BJ (cell line): Measurements from ENCODE around the gene HMOX1. TPM values are rescaled to one million over a fixed set of nuclear protein-coding genes. Genes with fewer than 3 reads are reported as not detected.

Source experiments
- CTCF ChIA-PET: fragments of 350-600 bp; formaldehyde crosslinking; extraction: SDS; loops from one replicate; lab custom pipeline; 2021; ENCODE audit warnings: antibody characterized with exemption, inconsistent platforms; lab: Yijun Ruan, JAX
- POLR2A ChIA-PET: fragments of 300-600 bp; sonication (Branson Sonifier 250); formaldehyde crosslinking; extraction: SDS; loops from one replicate; lab custom pipeline; 2021; ENCODE audit warnings: antibody characterized with exemption; lab: Charles Lee
- DNase-seq: peaks from one replicate; pipeline ENCODE4 v3.0.0-alpha.2; 2011; ENCODE audit warnings: low read depth
- H3K27me3 ChIP-seq: 2 replicates; pipeline ENCODE4 v1.6.0; 2011; ENCODE audit warnings: low read length; ENCODE audit not compliant: control insufficient read depth, insufficient read depth
- H3K36me3 ChIP-seq: 2 replicates; pipeline ENCODE4 v1.5.1; 2011; ENCODE audit warnings: low read length; ENCODE audit not compliant: control insufficient read depth, insufficient read depth
- H3K4me3 ChIP-seq: 2 replicates; pipeline ENCODE4 v1.5.1; 2011; ENCODE audit warnings: low read depth, mild to moderate bottlenecking, control low read depth, low read length
- polyA plus RNA-seq: library from polyadenylated mRNA; depleted of rRNA; stranded (reverse); fragments of >200 nt; gene quantifications from 2 replicates; pipeline ENCODE4 v1.2.3, GENCODE V29; 2011
- TF ChIP-seq, protein P1 (sequence below): IDR thresholded peaks from 2 replicates; pipeline ENCODE4 v1.5.1; 2011; ENCODE audit warnings: low read depth, mild to moderate bottlenecking, control low read depth, inconsistent platforms, low read length, moderate library complexity; ENCODE audit not compliant: insufficient read depth

The HMOX1 gene
- polyA plus RNA-seq, 1 experiment, result 71.2 TPM

- POLR2A ChIA-PET, result no interaction called here
- TF ChIP-seq, protein P1, sequence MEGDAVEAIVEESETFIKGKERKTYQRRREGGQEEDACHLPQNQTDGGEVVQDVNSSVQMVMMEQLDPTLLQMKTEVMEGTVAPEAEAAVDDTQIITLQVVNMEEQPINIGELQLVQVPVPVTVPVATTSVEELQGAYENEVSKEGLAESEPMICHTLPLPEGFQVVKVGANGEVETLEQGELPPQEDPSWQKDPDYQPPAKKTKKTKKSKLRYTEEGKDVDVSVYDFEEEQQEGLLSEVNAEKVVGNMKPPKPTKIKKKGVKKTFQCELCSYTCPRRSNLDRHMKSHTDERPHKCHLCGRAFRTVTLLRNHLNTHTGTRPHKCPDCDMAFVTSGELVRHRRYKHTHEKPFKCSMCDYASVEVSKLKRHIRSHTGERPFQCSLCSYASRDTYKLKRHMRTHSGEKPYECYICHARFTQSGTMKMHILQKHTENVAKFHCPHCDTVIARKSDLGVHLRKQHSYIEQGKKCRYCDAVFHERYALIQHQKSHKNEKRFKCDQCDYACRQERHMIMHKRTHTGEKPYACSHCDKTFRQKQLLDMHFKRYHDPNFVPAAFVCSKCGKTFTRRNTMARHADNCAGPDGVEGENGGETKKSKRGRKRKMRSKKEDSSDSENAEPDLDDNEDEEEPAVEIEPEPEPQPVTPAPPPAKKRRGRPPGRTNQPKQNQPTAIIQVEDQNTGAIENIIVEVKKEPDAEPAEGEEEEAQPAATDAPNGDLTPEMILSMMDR, result no peak
- Histone ChIP-seq H3K27me3 (no peaks in the 10 kb centered on the region), H3K4me3 (no peak overlapping the region), H3K36me3 (peaks cover 2% of the 10 kb centered on the region)
- no peak for DNase-seq
- CTCF ChIA-PET, result no interaction called here
These were observed 44.6 kb downstream of the HMOX1 start for GRCh38 chr22:35425546-35425945.

DNA sequence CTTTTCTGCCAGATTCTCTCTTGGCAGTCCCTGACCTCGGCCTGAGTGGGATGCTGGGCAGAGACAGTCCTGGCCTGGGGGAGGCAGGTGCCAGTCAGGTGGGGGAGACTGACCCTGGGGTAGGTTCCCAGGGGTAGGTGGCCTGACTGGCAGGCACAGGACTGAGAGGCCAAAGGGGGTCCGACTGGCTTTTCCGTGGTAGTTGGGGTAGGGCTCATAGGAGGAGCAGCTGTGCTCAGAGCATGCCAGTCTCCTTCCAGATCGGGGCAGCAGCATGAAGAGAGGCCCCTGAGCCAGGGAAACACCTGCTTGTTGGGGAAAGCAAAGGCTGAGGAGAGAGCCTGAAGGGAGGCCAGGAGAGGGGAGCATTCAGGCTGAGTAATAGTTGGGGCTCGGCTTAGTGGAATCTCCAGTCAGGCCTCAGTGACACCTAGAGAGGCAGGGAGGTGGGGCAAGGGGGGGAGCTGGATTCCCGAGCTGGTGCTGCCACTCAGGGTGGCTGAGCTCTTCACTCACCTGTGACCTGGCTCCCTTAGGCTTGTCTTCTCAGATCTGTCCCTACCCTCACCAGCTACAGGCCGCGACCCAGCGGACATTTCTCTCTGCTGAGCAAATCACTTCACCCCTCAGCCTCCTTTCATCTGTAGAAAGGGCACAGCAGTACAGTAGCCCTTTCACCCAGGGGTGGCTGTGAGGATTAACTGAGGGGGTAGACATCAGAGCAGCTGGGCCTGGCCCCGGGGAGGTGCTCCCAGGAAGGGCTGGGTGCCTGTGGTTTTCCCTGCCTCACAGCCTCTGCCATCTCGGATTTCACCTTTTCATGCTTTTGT lies 45.3 kb downstream of the HMOX1 start:
- Histone ChIP-seq H3K4me3 (no peak overlapping the region), H3K27me3 (no peaks in the 10 kb centered on the region), H3K36me3 (peaks cover 2% of the 10 kb centered on the region)
- ChIA-PET POLR2A (no interaction called here), CTCF (interaction anchor here (0.9 to 11.9 kb wide), 8 partner anchors 33 to 198 kb away, joined by 3 to 220 read pairs (median 3); no protein-coding TSS in a partner anchor)
- TF ChIP-seq, protein P1, result no peak
- DNase-seq, result no peak

DNA sequence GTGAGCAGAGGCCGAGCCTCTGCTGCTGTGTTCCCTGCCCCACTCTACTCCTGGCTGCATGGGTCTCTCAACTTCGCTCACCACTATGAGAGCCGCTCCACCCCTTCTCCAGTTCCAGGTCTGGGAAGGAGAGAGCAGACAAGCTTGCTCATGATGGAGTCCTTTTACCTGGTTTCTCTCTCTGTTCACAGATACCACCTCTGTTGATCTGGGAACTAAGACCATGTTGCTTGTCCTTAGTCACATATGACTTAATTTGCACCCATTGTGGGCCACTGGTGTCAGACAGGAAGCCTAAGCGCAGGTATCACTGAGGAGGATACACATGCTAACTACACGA lies 45.9 kb downstream of the HMOX1 start:
- CTCF ChIA-PET, result interaction anchor here (0.9 to 11.9 kb wide), 8 partner anchors 34 to 197 kb away, joined by 3 to 220 read pairs (median 3); no protein-coding TSS in a partner anchor

GRCh38 chr22:35430897-35431322 lies 50.0 kb downstream of the HMOX1 start:
- TF ChIP-seq, protein P1, result peak; percentile 99
- DNase-seq, result peak; percentile 55
- ChIA-PET CTCF (interaction anchor here (0.6 to 11.9 kb wide), 44 partner anchors 9 to 621 kb away, joined by 3 to 220 read pairs (median 5); partner anchors contain the start of genes HMOX1 and RASD2), POLR2A (no interaction called here)
- Histone ChIP-seq H3K36me3 (no peaks in the 10 kb centered on the region; the same call in 1 of the 2 replicates), H3K27me3 (no peaks in the 10 kb centered on the region), H3K4me3 (no peak overlapping the region)

More for the DNA sequence above, 45.9 kb downstream of the HMOX1 start:
- H3K27me3 ChIP-seq, result no peaks in the 10 kb centered on the region
- TF ChIP-seq, protein P1, result no peak
- POLR2A ChIA-PET, result no interaction called here
- H3K36me3 ChIP-seq, result peaks cover 2% of the 10 kb centered on the region; the same call in 1 of the 2 replicates
- H3K4me3 ChIP-seq, result no peak overlapping the region
- no peak for DNase-seq
